GM19372 (cell line): Measurements from ENCODE around the gene UBE2S.
"Not testable (repeated sequence)": the region's sequence is repeated elsewhere in the genome, so short reads cannot be mapped to it uniquely, and the experiment has no call there.

Source experiments
- ATAC-seq: cut with Tn5 transposase; IDR thresholded peaks from one replicate; pipeline ENCODE4 v1.9.1; 2021; ENCODE audit warnings: mild to moderate bottlenecking, low read depth, moderate library complexity; ENCODE audit not compliant: unreplicated experiment

UBE2S gene

GRCh38 chr19:55440411-55441105 lies 33.0 kb upstream of the UBE2S start:
- ATAC-seq: no peak

GRCh38 chr19:55439052-55439451 lies 31.5 kb upstream of the UBE2S start:
- ATAC-seq: no peak

GRCh38 chr19:55437410-55437809 lies 29.8 kb upstream of the UBE2S start:
- no peak for ATAC-seq

GRCh38 chr19:55436847-55437246 lies 29.3 kb upstream of the UBE2S start:
- no peak for ATAC-seq

GRCh38 chr19:55435020-55435419 lies 27.4 kb upstream of the UBE2S start:
- ATAC-seq: no peak

GRCh38 chr19:55434356-55434919 lies 26.9 kb upstream of the UBE2S start:
- no peak for ATAC-seq

- no peak for ATAC-seq
Measured at GRCh38 chr19:55433292-55433691, 25.7 kb upstream of the UBE2S start.

GRCh38 chr19:55432241-55432959 lies 24.8 kb upstream of the UBE2S start:
- no peak for ATAC-seq

- ATAC-seq: no peak
Measured at GRCh38 chr19:55431183-55431582, 23.6 kb upstream of the UBE2S start.

GRCh38 chr19:55426042-55426441 lies 18.5 kb upstream of the UBE2S start:
- no peak for ATAC-seq

- ATAC-seq: no peak
Measured at GRCh38 chr19:55424518-55424917, 16.9 kb upstream of the UBE2S start.

GRCh38 chr19:55423225-55424005 lies 15.8 kb upstream of the UBE2S start:
- ATAC-seq: no peak

GRCh38 chr19:55421281-55421680 lies 13.7 kb upstream of the UBE2S start:
- ATAC-seq: not testable (repeated sequence)

GRCh38 chr19:55419624-55420236 lies 12.1 kb upstream of the UBE2S start:
- no peak for ATAC-seq

- no peak for ATAC-seq
Measured at GRCh38 chr19:55419103-55419502, 11.5 kb upstream of the UBE2S start.

- no peak for ATAC-seq
Measured at GRCh38 chr19:55418185-55418584, 10.6 kb upstream of the UBE2S start.

GRCh38 chr19:55410168-55410567 lies 2.6 kb upstream of the UBE2S start:
- ATAC-seq: no peak

GRCh38 chr19:55409179-55409578 lies 1.6 kb upstream of the UBE2S start:
- not testable (repeated sequence) for ATAC-seq

- ATAC-seq: no peak
Measured at GRCh38 chr19:55408533-55408872, 915 bp upstream of the UBE2S start.

GRCh38 chr19:55407800-55408532 lies 378 bp upstream of the UBE2S start:
- ATAC-seq: peak; percentile 72
